HG02759 (cell line): Measurements from ENCODE around the gene PRAMEF9.
"Not testable (repeated sequence)": the region's sequence is repeated elsewhere in the genome, so short reads cannot be mapped to it uniquely, and the experiment has no call there.

ENCODE experiments used
- ATAC-seq: cut with Tn5 transposase; IDR thresholded peaks from one replicate; pipeline ENCODE4 v1.9.1; 2021; ENCODE audit warnings: mild to moderate bottlenecking, moderate library complexity; ENCODE audit not compliant: unreplicated experiment

Gene PRAMEF9

DNA sequence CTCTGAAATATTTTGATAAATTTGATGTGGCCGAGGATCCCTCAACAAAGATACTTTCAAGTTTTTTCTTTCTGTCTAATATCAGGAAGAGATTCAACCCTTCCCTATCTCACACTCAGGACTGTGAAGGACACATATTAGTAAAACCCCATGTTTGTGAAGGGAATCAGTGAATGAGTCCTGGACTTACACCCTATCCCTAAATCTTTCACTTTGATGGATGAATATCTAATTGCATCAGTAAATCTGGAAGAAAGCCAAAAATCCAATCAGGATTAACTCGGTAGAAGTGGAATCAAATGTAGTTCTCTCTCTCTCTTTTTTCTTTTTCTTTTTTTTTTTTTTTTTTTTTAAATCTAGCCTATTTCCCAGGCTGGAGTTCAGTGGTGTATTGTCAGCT lies at the start of gene PRAMEF9:
PRAMEF9 (plus strand) TSS at position 301 of the 400 bp plus-strand sequence. CDS start 3,433 bp downstream, outside the sequence.
- ATAC-seq, result not testable (repeated sequence)

DNA sequence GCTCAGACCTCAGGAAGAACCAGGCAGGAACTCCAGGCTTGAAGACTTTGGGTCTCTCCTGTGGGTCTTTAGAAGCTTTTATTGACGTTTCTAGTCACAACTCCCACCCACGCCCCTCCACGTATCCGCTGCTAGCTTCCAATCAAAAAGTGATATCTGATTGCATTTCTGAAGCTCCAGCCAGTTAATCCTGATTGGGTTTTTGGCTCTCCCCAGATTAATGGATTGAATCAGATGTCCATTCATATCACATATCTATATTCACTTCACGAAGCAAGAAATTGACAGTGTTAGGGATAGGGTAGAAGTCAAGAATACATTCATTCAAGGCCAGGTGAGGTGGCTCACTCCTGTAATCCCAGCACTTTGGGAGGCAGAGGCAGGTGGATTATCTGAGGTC lies 15.7 kb upstream of the PRAMEF9 start, which contains the start of gene PRAMEF26:
PRAMEF26 (minus strand) TSS at position 101 of the 400 bp plus-strand sequence. CDS start 2,914 bp downstream, outside the sequence.
- ATAC-seq, result not testable (repeated sequence)

DNA sequence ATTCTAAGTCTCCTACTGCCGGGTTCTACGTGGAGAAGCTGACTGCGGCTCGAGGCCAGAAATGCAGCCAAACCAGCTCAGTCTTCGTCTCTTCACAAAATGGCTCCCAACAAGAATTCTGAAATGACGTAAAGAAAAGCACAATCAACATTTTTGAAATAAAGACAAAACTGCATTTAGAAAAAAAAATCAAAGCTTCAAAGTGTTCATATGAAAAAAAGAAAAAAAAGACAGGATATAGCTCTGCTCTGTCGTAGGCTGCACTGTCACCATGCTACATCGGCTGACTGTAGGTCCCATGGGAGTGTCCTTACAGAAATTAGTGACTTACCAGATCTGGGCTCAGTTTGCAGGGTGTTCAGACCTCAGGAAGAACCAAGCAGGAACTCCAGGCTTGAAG lies 6.1 kb upstream of the PRAMEF9 start, which contains the start of gene HNRNPCL4:
HNRNPCL4 (minus strand) TSS at position 101 of the 400 bp plus-strand sequence. CDS start 164 bp downstream, outside the sequence.
- not testable (repeated sequence) for ATAC-seq

DNA sequence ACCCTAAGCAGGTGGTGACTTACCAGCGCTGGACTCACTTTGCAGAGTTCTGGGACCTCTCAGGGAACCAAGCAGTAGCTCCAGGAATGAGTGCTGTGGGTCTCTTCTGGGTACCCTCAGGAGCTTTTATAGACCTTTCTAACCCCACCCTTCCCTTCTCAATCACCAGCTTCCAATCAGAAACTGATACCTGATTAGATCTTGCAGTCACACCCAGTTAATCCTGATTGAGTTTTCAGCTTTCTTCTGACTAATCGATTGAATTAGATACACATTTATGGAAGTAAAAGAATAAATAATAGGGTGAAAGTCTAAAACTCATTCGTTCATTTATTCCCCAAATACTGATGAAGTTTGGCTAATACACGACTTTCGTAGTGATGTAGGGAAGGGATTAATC lies 29.7 kb downstream of the PRAMEF9 start, which contains the start of gene PRAMEF13:
PRAMEF13 (minus strand) TSS at position 101 of the 400 bp plus-strand sequence. CDS start 1,820 bp downstream, outside the sequence.
- not testable (repeated sequence) for ATAC-seq

DNA sequence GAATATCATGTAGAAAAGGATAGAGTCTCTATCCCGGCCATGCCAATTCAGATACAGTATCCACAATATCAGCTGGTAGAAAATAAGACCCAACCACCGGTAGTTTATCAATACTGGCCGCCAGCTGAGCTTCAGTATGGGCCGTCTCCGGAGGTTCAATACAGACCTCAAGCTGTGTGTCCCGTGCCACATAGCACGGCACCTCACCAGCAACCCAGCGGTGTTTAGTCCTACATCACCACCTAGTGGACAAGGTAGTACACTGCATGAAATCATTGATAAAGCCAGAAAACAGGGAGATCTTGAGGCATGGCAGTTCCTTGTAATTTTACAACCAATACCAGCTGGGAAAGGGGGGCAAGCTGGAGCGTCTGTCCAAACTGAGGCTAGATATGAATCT lies 37.1 kb downstream of the PRAMEF9 start:
- ATAC-seq, result not testable (repeated sequence)

DNA sequence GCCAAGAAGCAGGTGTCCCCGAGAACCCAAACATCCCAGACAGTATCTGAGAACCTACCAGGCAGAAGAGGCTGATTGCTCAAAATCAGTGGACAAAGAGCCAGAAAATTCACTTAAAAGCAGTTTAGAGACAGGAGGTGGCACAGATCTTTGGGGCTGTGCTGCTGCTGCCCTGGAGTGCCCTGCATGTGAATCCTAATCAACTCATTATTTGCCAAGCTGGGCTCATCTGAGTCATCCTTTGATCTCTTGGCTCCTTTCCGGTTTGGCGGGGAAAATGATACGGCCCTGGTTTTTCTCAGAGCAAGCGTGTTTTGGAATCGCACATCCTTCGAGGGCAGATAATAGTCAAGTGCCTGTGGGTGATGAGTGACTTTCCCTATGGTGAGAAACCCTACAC lies 45.0 kb downstream of the PRAMEF9 start:
- ATAC-seq, result not testable (repeated sequence)

DNA sequence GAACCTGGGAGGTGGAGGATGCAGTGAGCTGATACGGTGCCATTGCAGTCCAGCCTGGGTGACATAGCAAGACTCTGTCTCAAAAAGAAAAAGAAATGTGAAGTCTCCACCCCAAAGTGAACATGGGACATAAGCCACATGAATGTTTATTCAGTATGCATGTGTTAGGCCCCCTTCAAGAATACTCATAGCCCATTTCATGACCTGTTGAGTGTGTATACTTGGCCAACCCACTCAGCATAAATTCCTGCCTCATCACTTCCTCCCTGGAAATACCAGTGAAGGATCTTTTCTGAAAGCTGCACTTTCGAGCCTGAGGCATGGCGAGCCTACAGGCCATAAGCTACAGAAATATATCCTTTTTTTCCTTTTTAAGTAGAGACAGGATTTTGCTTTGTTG lies 47.6 kb downstream of the PRAMEF9 start:
- ATAC-seq, result not testable (repeated sequence)

DNA sequence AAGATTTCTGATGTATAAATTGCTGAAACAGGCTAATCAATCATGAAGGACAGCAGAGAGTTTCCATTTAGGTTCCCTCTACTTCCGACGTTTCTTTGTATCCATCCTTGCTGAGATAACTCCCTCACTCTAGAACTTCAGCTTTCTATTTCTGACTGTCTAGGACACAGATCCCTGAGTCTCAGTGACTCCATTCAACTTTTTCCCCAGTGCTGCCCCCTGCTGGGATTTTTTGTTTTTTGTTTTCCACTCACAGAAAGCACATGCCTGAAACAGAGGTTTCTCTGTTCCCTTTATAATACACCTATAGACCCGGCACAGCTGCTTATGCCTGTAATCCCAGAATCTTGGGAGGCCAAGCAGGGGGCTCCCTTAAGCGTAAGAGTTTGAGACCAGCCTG lies 51.1 kb downstream of the PRAMEF9 start:
- not testable (repeated sequence) for ATAC-seq

DNA sequence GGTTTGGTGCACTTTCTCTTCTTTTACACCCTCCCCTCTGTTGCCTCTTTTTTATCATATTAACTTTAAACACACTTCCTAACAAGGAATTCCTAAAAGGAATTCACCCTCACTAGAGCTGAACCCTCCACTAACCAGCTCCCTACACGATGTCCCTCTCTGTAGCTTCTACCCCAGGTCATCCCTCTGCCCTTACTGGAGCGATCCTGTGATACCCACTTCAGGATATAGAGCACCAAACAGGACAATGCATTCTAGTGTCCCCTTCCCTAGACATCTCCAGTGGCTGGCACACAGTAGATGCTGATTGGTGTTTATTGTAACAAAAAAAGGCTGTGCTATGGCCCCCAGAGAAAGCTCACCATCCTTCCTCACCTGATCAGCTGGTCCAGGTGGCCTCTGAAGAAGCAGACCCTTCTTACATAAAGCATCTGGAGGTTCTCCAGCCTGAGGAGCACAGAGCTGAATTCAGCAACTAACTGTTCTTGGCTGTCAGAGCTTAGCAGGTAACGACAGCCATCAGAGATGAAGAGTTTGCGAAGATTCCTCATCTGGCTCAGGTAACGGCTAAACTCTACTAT lies 52.9 kb downstream of the PRAMEF9 start:
- no peak for ATAC-seq

DNA sequence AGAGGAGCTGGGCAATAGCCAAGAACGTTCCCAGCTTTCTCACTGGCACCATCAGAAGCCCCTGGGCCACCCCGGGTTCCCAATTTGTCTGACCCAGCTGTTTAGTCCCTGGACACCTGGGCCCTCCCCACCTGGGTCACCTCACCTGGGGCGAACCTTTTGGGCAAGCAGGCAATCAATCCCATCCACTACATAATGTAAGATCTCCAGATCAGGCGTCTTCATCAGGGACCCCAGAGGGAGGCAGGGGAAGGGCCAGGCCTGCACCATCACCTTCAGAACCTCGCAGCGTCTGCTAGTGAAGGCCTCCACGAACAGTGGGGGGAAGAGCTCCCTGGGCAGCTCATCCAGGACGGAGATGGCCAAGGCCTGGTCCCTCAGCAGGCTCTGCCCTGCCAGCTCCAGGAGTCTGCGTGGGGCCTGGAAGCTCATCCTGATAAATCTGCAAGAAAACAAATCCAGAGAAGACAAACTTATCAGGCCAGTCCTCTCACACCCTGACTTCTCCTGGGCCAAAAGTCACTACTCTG lies 54.1 kb downstream of the PRAMEF9 start, which contains the start of gene PRAMEF18:
PRAMEF18 (minus strand) TSS at position 480 of the 530 bp plus-strand sequence; CDS start at position 432, 48 bp downstream.
- ATAC-seq, result not testable (repeated sequence)

DNA sequence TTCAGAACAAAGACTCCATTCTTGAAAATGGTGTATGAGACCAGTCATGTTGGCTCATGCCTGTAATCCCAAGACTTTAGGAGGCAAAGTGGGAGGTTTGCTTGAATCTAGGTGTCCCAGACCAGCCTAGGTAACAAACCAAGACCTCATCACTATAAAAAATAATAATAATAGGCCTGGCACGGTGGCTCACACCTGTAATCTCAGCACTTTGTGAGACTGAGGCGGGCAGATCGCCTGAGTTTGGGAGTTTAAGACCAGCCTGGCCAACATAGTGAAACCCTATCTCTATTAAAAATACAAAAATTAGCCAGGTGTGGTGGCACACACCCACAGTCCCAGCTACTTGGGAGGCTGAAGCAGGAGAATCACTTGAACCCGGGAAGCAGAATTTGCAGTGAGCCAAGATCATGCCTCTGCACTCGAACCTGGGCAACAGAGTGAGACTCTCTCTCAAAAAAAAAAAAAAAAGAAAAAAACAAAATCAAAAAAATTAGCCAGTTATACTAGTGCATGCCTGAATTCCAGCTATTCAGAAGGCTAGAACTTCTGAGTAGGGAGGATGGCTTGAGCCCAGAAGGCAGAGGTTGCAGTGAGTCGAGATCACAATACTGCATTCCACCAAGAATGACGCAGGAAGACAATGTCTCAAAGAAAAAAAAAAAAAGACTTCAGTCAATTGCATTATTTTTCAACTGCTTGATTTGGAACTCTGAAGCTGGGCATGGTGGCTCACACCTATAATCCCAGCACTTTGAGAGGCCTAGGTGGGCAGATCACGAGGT lies 55.8 kb downstream of the PRAMEF9 start:
- ATAC-seq, result not testable (repeated sequence)

DNA sequence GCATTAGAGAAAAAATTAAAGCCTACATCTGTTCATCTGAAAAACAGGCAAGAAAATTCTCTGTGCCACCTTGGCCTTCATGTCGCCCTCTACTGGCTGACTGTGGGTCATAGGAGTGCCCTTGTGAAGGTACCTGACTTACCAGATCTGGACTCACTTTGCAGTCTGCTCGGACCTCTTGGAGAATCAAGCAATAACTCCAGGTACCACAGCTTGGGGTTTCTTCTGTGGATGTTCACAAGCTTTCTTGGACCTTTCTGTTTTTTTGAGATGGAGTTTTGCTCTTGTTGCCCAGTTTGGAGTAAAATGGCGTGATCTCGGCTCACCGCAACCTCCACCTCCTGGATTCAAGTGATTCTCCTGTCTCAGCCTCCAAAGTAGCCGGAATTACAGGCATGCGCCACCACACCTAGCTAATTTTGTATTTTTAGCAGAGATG lies 56.7 kb downstream of the PRAMEF9 start:
- ATAC-seq, result no peak
